Kasumi-1 (cell line): ENCODE measurements around the gene ITGB6.
A peak's percentile ranks its signal among the peaks of the same experiment; 100 is the strongest.

Experiments
- DNase-seq, 2 experiments: peaks; one replicate each; lab custom pipeline; 2025; lab: John Stamatoyannopoulos, UW

ITGB6 gene, protein sequence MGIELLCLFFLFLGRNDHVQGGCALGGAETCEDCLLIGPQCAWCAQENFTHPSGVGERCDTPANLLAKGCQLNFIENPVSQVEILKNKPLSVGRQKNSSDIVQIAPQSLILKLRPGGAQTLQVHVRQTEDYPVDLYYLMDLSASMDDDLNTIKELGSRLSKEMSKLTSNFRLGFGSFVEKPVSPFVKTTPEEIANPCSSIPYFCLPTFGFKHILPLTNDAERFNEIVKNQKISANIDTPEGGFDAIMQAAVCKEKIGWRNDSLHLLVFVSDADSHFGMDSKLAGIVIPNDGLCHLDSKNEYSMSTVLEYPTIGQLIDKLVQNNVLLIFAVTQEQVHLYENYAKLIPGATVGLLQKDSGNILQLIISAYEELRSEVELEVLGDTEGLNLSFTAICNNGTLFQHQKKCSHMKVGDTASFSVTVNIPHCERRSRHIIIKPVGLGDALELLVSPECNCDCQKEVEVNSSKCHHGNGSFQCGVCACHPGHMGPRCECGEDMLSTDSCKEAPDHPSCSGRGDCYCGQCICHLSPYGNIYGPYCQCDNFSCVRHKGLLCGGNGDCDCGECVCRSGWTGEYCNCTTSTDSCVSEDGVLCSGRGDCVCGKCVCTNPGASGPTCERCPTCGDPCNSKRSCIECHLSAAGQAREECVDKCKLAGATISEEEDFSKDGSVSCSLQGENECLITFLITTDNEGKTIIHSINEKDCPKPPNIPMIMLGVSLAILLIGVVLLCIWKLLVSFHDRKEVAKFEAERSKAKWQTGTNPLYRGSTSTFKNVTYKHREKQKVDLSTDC

GRCh38 chr2:160199683-160200389 lies at the start of gene ITGB6:
ITGB6 (minus strand) TSS chr2:160200272; CDS start chr2:160200063, 209 bp downstream.
- no peak for DNase-seq

GRCh38 chr2:160247296-160248035 lies 47.4 kb upstream of the ITGB6 start:
- DNase-seq, result no peak

GRCh38 chr2:160246356-160246755 lies 46.3 kb upstream of the ITGB6 start:
- DNase-seq, result no peak

DNA sequence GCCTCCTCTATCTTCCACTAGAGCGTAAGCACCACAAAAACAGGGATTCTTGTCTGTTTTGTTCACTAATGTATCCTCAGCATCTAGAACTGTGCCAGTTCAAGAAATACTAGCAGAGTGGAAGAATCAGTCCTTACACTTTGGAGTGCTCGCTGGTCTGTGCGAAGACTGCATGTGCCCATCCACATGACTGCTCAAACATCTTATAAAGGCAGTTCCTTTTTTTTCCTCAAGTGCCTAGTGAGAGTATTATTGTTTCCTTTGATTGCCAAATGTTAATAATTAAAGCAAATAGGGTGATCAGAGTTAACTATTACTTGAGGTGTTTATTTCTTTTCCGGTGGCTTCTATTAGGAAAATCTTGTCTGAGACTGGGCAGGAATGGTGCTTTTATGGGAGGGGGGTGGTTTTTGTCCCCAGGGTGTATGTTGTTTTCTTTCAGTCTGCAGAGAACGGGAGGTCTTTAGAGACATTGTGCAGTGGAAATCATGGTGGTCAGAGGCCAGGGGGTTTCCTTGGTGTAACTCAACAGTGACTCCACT lies 45.6 kb upstream of the ITGB6 start:
- no peak for DNase-seq

GRCh38 chr2:160242893-160243564 lies 43.0 kb upstream of the ITGB6 start:
- no peak for DNase-seq

- peak; percentile 37 to 42 for DNase-seq
Measured at GRCh38 chr2:160241251-160242137, 41.4 kb upstream of the ITGB6 start.

- DNase-seq, result no peak
Measured at GRCh38 chr2:160239436-160239835, 39.4 kb upstream of the ITGB6 start.

- DNase-seq, result no peak
Measured at GRCh38 chr2:160238392-160238791, 38.3 kb upstream of the ITGB6 start.

- DNase-seq, result no peak
Measured at GRCh38 chr2:160232905-160233475, 32.9 kb upstream of the ITGB6 start.

- no peak for DNase-seq
Measured at GRCh38 chr2:160229591-160229990, 29.5 kb upstream of the ITGB6 start.

- DNase-seq, result no peak
Measured at GRCh38 chr2:160228141-160228917, 28.3 kb upstream of the ITGB6 start.

DNA sequence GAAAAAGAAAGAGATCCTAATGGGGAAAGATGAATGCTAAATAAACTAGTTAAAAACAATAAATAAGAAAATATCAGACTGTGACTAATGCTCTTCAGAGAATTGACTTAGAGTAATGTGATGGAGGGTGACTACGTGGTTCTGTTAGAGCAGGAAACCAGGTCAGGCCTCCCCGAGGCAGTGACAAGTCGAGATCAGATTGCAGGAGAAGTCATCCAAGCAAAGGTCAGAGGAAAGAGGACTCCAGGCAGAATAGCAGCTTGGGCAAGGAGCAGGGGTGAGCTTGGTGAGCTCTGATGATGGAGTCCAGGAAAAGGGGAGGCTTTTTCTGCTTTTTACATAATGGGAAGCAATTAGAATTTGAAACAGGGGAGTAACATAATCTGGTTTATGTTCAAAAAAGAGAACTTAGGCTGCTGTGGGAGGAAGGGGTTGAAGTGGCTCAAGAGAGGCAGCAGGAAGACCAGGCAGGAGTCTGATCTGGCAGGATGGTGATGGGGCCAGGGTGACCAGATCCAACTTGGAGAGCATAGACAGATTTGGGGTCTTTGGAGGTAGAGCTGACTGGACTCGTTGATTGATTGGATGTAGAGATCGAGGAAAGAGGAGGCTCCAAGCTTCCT lies 27.3 kb upstream of the ITGB6 start:
- no peak for DNase-seq

GRCh38 chr2:160226367-160226766 lies 26.3 kb upstream of the ITGB6 start:
- DNase-seq, result no peak

- DNase-seq, result no peak
Measured at GRCh38 chr2:160225722-160226121, 25.6 kb upstream of the ITGB6 start.

- DNase-seq, result no peak
Measured at GRCh38 chr2:160224507-160224906, 24.4 kb upstream of the ITGB6 start.

DNA sequence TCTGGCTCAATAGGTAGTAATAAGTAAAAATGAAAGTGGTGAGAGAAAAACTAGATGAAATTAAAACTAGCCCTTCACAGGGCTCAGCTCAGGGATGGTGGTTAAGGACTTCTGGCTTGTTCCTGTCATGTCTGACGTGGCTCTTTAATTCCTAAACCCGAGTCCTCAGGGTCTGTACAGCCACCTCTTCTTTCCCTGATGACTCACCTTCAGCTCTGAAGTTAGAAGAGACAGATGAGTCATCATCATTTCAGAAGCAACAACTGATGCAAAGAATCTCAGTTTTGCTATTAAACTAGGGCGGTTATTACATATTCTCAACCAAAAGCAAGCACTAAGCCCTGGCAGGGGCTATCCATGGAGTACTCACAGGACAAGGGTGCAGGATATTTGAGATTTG lies 24.0 kb upstream of the ITGB6 start:
- DNase-seq, result peak in 1 of 2 experiments; percentile 18

GRCh38 chr2:160223560-160223959 lies 23.5 kb upstream of the ITGB6 start:
- DNase-seq, result no peak

GRCh38 chr2:160222546-160223283 lies 22.6 kb upstream of the ITGB6 start:
- DNase-seq, result no peak
